ENCODE measurements around the gene SPTBN1.

- no peak for TF ChIP-seq EZH2phosphoT487 (IDR thresholded peaks at IDR 0.05; ENCODE audit: unreplicated experiment)
- TF ChIP-seq CTCF (conservative IDR thresholded peaks at IDR 0.05; ENCODE audit: low read depth in 2 of 2), result no peak
Measured at GRCh38 chr2:54716375-54716774, 260.2 kb downstream of the SPTBN1 start.

All from GM23338 (cell line).